Erythroblast (primary cell): ENCODE measurements around the gene ZNF423.

ENCODE experiments used
- GATA1 ChIP-seq: IDR thresholded peaks from 2 replicates; pipeline ENCODE4 v1.6.1; 2011; ENCODE audit warnings: low read depth, mild to moderate bottlenecking, control low read depth, low read length, moderate library complexity
- POLR2A ChIP-seq: IDR thresholded peaks from 2 replicates; pipeline ENCODE4 v1.6.1; 2011; ENCODE audit warnings: mild to moderate bottlenecking, low read length

DNA sequence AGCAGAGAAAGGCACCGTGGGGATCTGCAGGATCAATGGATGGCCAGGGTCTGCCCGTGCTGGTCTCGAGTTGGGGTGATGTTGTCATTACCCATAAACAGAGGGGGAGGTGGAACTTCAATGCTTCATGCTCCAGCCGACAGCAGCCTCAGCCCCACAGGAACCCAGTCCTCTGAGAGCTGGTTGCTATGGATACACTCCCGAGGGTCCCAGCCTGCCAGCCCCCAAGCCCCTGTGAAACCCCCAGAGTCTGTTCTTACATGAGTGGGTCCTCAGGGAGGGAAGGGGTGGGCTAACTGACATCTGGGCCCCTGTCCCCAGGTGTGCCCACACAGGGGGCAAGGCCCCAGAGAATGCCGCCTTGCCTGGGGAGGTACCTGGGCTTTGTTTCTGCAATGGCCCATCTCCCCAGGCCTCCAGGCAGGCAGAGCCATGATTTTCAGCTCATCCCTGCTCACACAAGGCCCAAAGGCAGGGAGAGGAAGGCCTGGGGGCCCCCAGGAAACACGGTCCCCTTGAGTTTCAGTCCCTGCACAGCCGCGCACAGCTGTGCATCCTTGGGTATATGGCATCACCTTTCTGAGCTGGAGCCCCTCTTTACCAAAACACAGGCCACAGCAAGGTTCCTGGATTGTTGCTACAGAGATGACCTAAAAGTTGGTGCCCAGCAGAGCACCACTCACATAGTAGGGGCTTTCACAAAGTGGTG, 223.7 kb downstream of the ZNF423 start:
- TF ChIP-seq POLR2A, result no peak
- no peak for TF ChIP-seq GATA1
